Neuron (in vitro differentiated cells): ENCODE data around the gene PGAM5.

Experiments
- H2AFZ ChIP-seq: one replicate; pipeline ENCODE4 v1.6.1; 2013; ENCODE audit warnings: low read depth, mild to moderate bottlenecking, inconsistent platforms, low read length, moderate library complexity
- H3K27me3 ChIP-seq: one replicate; pipeline ENCODE4 v1.6.1; 2013; ENCODE audit warnings: low read length; ENCODE audit not compliant: insufficient read depth
- H3K36me3 ChIP-seq: one replicate; pipeline ENCODE4 v1.6.1; 2013; ENCODE audit warnings: low read length; ENCODE audit not compliant: insufficient read depth
- H3K4me1 ChIP-seq: one replicate; pipeline ENCODE4 v1.6.1; 2013; ENCODE audit warnings: low read length; ENCODE audit not compliant: insufficient read depth
- H3K4me3 ChIP-seq: 2 replicates; pipeline ENCODE4 v1.5.1; 2013; ENCODE audit warnings: mild to moderate bottlenecking, low read length, moderate library complexity
- H3K9me3 ChIP-seq: one replicate; pipeline ENCODE4 v1.6.1; 2013; ENCODE audit warnings: low read length

Gene PGAM5

GRCh38 chr12:132730353-132730752 lies 19.7 kb downstream of the PGAM5 start:
- no peak overlapping the region for H2AFZ ChIP-seq
- peaks cover 4% of the 10 kb centered on the region for H3K9me3 ChIP-seq
- peaks cover 87% of the 10 kb centered on the region for H3K36me3 ChIP-seq
- no peaks in the 10 kb centered on the region for H3K4me1 ChIP-seq
- H3K27me3 ChIP-seq, result no peaks in the 10 kb centered on the region
- H3K4me3 ChIP-seq, result no peak overlapping the region

- Histone ChIP-seq H3K36me3 (peaks cover 85% of the 10 kb centered on the region), H3K27me3 (no peaks in the 10 kb centered on the region), H3K4me1 (no peaks in the 10 kb centered on the region), H3K9me3 (peaks cover 4% of the 10 kb centered on the region), H3K4me3 (no peak overlapping the region), H2AFZ (no peak overlapping the region)
Measured at GRCh38 chr12:132731574-132731973, 20.9 kb downstream of the PGAM5 start.

- Histone ChIP-seq H3K9me3 (peaks cover 4% of the 10 kb centered on the region), H2AFZ (no peak overlapping the region), H3K36me3 (peaks cover 85% of the 10 kb centered on the region), H3K27me3 (no peaks in the 10 kb centered on the region), H3K4me3 (no peak overlapping the region), H3K4me1 (no peaks in the 10 kb centered on the region)
Measured at GRCh38 chr12:132734206-132734605, 23.6 kb downstream of the PGAM5 start.

GRCh38 chr12:132735496-132735895 lies 24.9 kb downstream of the PGAM5 start:
- Histone ChIP-seq H3K4me1 (no peaks in the 10 kb centered on the region), H3K36me3 (peaks cover 88% of the 10 kb centered on the region), H3K9me3 (peaks cover 3% of the 10 kb centered on the region), H2AFZ (no peak overlapping the region), H3K4me3 (no peak overlapping the region), H3K27me3 (no peaks in the 10 kb centered on the region)

GRCh38 chr12:132736378-132736777 lies 25.7 kb downstream of the PGAM5 start:
- peaks cover 88% of the 10 kb centered on the region for H3K36me3 ChIP-seq

GRCh38 chr12:132736913-132737312 lies 26.3 kb downstream of the PGAM5 start:
- Histone ChIP-seq H3K4me3 (no peak overlapping the region), H3K27me3 (no peaks in the 10 kb centered on the region), H3K36me3 (peaks cover 88% of the 10 kb centered on the region), H3K4me1 (no peaks in the 10 kb centered on the region), H3K9me3 (no peaks in the 10 kb centered on the region), H2AFZ (no peak overlapping the region)

More at GRCh38 chr12:132736378-132736777, 25.7 kb downstream of the PGAM5 start:
- H3K27me3 ChIP-seq, result no peaks in the 10 kb centered on the region
- peaks cover 3% of the 10 kb centered on the region for H3K9me3 ChIP-seq
- no peak overlapping the region for H2AFZ ChIP-seq
- H3K4me1 ChIP-seq, result no peaks in the 10 kb centered on the region
- no peak overlapping the region for H3K4me3 ChIP-seq

GRCh38 chr12:132739600-132740312 lies 29.1 kb downstream of the PGAM5 start:
- no peak overlapping the region for H2AFZ ChIP-seq
- no peaks in the 10 kb centered on the region for H3K27me3 ChIP-seq
- peaks cover 86% of the 10 kb centered on the region for H3K36me3 ChIP-seq
- H3K9me3 ChIP-seq, result peaks cover 2% of the 10 kb centered on the region
- H3K4me3 ChIP-seq, result no peak overlapping the region
- no peaks in the 10 kb centered on the region for H3K4me1 ChIP-seq

GRCh38 chr12:132740313-132740646 lies 29.6 kb downstream of the PGAM5 start:
- Histone ChIP-seq H3K36me3 (peaks cover 86% of the 10 kb centered on the region), H3K9me3 (peaks cover 2% of the 10 kb centered on the region), H2AFZ (no peak overlapping the region), H3K4me3 (no peak overlapping the region), H3K27me3 (no peaks in the 10 kb centered on the region), H3K4me1 (no peaks in the 10 kb centered on the region)

- Histone ChIP-seq H3K9me3 (peaks cover 2% of the 10 kb centered on the region), H3K4me1 (no peaks in the 10 kb centered on the region), H3K27me3 (no peaks in the 10 kb centered on the region), H3K36me3 (peaks cover 86% of the 10 kb centered on the region), H3K4me3 (no peak overlapping the region), H2AFZ (no peak overlapping the region)
Measured at GRCh38 chr12:132740652-132741051, 30.0 kb downstream of the PGAM5 start.

GRCh38 chr12:132741620-132742019 lies 31.0 kb downstream of the PGAM5 start:
- Histone ChIP-seq H3K36me3 (peaks cover 84% of the 10 kb centered on the region), H3K4me3 (no peak overlapping the region)

GRCh38 chr12:132743831-132744230 lies 33.2 kb downstream of the PGAM5 start:
- peaks cover 2% of the 10 kb centered on the region for H3K9me3 ChIP-seq
- no peak overlapping the region for H2AFZ ChIP-seq
- H3K4me1 ChIP-seq, result no peaks in the 10 kb centered on the region
- H3K36me3 ChIP-seq, result peaks cover 88% of the 10 kb centered on the region
- no peaks in the 10 kb centered on the region for H3K27me3 ChIP-seq
- H3K4me3 ChIP-seq, result no peak overlapping the region

More at GRCh38 chr12:132741620-132742019, 31.0 kb downstream of the PGAM5 start:
- H2AFZ ChIP-seq, result no peak overlapping the region
- H3K27me3 ChIP-seq, result no peaks in the 10 kb centered on the region
- H3K4me1 ChIP-seq, result no peaks in the 10 kb centered on the region
- peaks cover 2% of the 10 kb centered on the region for H3K9me3 ChIP-seq

GRCh38 chr12:132746613-132747012 lies 36.0 kb downstream of the PGAM5 start:
- Histone ChIP-seq H2AFZ (no peak overlapping the region), H3K4me3 (no peak overlapping the region), H3K4me1 (no peaks in the 10 kb centered on the region), H3K9me3 (peaks cover 2% of the 10 kb centered on the region), H3K36me3 (peaks cover 81% of the 10 kb centered on the region), H3K27me3 (no peaks in the 10 kb centered on the region)

GRCh38 chr12:132747395-132747794 lies 36.8 kb downstream of the PGAM5 start:
- H3K27me3 ChIP-seq, result no peaks in the 10 kb centered on the region
- no peak overlapping the region for H3K4me3 ChIP-seq
- no peak overlapping the region for H2AFZ ChIP-seq
- H3K9me3 ChIP-seq, result peaks cover 2% of the 10 kb centered on the region
- H3K36me3 ChIP-seq, result peaks cover 81% of the 10 kb centered on the region
- H3K4me1 ChIP-seq, result no peaks in the 10 kb centered on the region

- Histone ChIP-seq H3K4me3 (no peak overlapping the region), H3K4me1 (no peaks in the 10 kb centered on the region), H3K9me3 (peaks cover 2% of the 10 kb centered on the region), H3K27me3 (no peaks in the 10 kb centered on the region), H2AFZ (no peak overlapping the region), H3K36me3 (peaks cover 80% of the 10 kb centered on the region)
Measured at GRCh38 chr12:132747896-132748295, 37.3 kb downstream of the PGAM5 start.
